K562 (cell line): Measurements from ENCODE around the gene ANK3. TPM values are rescaled to one million over a fixed set of nuclear protein-coding genes. Genes with fewer than 3 reads are reported as not detected.

ENCODE experiments used
- BRCA1 ChIP-seq, 2 experiments: fragments of 450-650 bp in 1 of 2; sonication (generic) in 1 of 2; formaldehyde crosslinking in 1 of 2; IDR thresholded peaks; 2 replicates each; pipeline versions ENCODE4 v1.5.0 to v1.6.1; 2017 to 2020; ENCODE audit warnings: mild to moderate bottlenecking in 1 of 2, missing genetic modification reagents in 1 of 2
- GTF2E2 ChIP-seq: fragments of 200-800 bp; sonication (Bioruptor generic); IDR thresholded peaks from 2 replicates; pipeline ENCODE4 v1.6.1; 2016; ENCODE audit warnings: missing genetic modification characterization, missing compliant biosample characterization
- HDAC2 ChIP-seq: fragments of 450-650 bp; IDR thresholded peaks from 2 replicates; pipeline ENCODE4 v1.6.1; 2016; ENCODE audit warnings: mild to moderate bottlenecking
- IFI16 ChIP-seq: fragments of 250-450 bp; sonication (Bioruptor Pico); IDR thresholded peaks from 2 replicates; pipeline ENCODE4 v2.1.2; 2022; ENCODE audit warnings: mild to moderate bottlenecking, inconsistent platforms
- JUNB ChIP-seq: fragments of 450-650 bp; formaldehyde crosslinking; conservative IDR thresholded peaks from 2 replicates; pipeline ENCODE4 v1.4.0; 2020; ENCODE audit warnings: mild to moderate bottlenecking
- MCM5 ChIP-seq: fragments of 450-650 bp; IDR thresholded peaks from 2 replicates; pipeline ENCODE4 v1.6.1; 2016; ENCODE audit warnings: low read depth
- MTA2 ChIP-seq: fragments of 450-650 bp; IDR thresholded peaks from 2 replicates; pipeline ENCODE4 v1.6.1; 2016; ENCODE audit warnings: low read depth
- NR2C2 ChIP-seq, 2 experiments: fragments of 200-800 bp in 1 of 2; sonication (Bioruptor generic) in 1 of 2; sonication (generic) in 1 of 2; formaldehyde crosslinking in 1 of 2; IDR thresholded peaks; 2 replicates each; pipeline versions ENCODE4 v1.6.1 to v1.8.0; 2016 to 2022; ENCODE audit warnings: mild to moderate bottlenecking in 1 of 2, missing compliant biosample characterization in 1 of 2, missing genetic modification characterization in 1 of 2, missing genetic modification reagents in 1 of 2
- PML ChIP-seq: IDR thresholded peaks from 2 replicates; pipeline ENCODE4 v1.6.1; 2012; ENCODE audit warnings: low read length, inconsistent platforms
- POLR2AphosphoS5 ChIP-seq: IDR thresholded peaks from 2 replicates; pipeline ENCODE4 v1.6.1; 2011; ENCODE audit warnings: mild to moderate bottlenecking, low read depth, low read length, moderate library complexity; ENCODE audit not compliant: control insufficient read depth, insufficient read depth
- PRPF4 ChIP-seq: fragments of 200-400 bp; formaldehyde crosslinking; IDR thresholded peaks from one replicate; pipeline ENCODE4 v1.6.1; 2017; ENCODE audit warnings: low read length, low read depth, mild to moderate bottlenecking; ENCODE audit not compliant: insufficient read depth, poor library complexity, severe bottlenecking
- SAFB2 ChIP-seq: fragments of 200-400 bp; formaldehyde crosslinking; IDR thresholded peaks from 2 replicates; pipeline ENCODE4 v1.6.1; 2018; ENCODE audit warnings: borderline replicate concordance, low read length, low read depth, moderate library complexity; ENCODE audit not compliant: severe bottlenecking
- SNRNP70 ChIP-seq: fragments of 200-400 bp; formaldehyde crosslinking; optimal IDR thresholded peaks from 2 replicates; pipeline ENCODE3; 2017; ENCODE audit warnings: low read depth, low read length
- TAF15 ChIP-seq: fragments of 200-400 bp; formaldehyde crosslinking; IDR thresholded peaks from 2 replicates; pipeline ENCODE4 v1.6.1; 2017; ENCODE audit warnings: mild to moderate bottlenecking, low read depth, low read length, moderate library complexity
- TBL1XR1 ChIP-seq, 2 experiments: IDR thresholded peaks; 2 replicates each; pipeline ENCODE4 v1.6.1; 2012; ENCODE audit warnings: improper control_type of control experiment in 2 of 2, low read length in 2 of 2, mild to moderate bottlenecking in 1 of 2
- XRCC4 ChIP-seq: IDR thresholded peaks from one replicate; pipeline ENCODE4 v1.6.1; 2011; ENCODE audit not compliant: insufficient read depth, insufficient read length; ENCODE audit errors: extremely low read depth
- ZBED1 ChIP-seq: IDR thresholded peaks from 2 replicates; pipeline ENCODE4 v1.6.1; 2014
- ZNF184 ChIP-seq: sonication (generic); formaldehyde crosslinking; IDR thresholded peaks from 2 replicates; pipeline ENCODE4 v1.5.0; 2020; ENCODE audit warnings: missing genetic modification reagents
- ZNF75A ChIP-seq: fragments of 450-650 bp; formaldehyde crosslinking; IDR thresholded peaks from 2 replicates; pipeline ENCODE4 v1.4.0; 2020; ENCODE audit warnings: mild to moderate bottlenecking
- polyA plus RNA-seq, 8 experiments: library from polyadenylated mRNA; depleted of rRNA in 4 of 8; stranded (reverse) in 5 of 8; unstranded in 3 of 8; fragments of >200 nt; fragmentation: Nextera tagmentation in 2 of 8; fragmentation: Illumina TruSeq in 1 of 8; extraction: Ambion mirVana in 2 of 8; extraction: Trizol in 1 of 8; gene quantifications; 2 replicates each; pipeline versions ENCODE4 v1.2.1 to v1.2.3, GENCODE V29; 2011 to 2014; ENCODE audit warnings: inconsistent platforms in 1 of 8, missing spikeins in 1 of 8
- total RNA-seq, 7 experiments: library from RNA; depleted of rRNA in 6 of 7; stranded (reverse); fragments of >200 nt in 6 of 7; fragmentation: Illumina TruSeq in 2 of 7; extraction: Trizol in 2 of 7; gene quantifications; 2 replicates each; pipeline versions ENCODE4 v1.2.1 to v1.2.3, GENCODE V29; 2011 to 2021; ENCODE audit warnings: low replicate concordance in 1 of 7
- TF ChIP-seq, protein P1 (sequence below): IDR thresholded peaks from 3 replicates; pipeline ENCODE4 v1.6.1; 2011; ENCODE audit warnings: borderline replicate concordance, mild to moderate bottlenecking; ENCODE audit not compliant: insufficient read length, insufficient read depth
- TF ChIP-seq, protein P2 (sequence below): sonication (generic); formaldehyde crosslinking; IDR thresholded peaks from 2 replicates; pipeline ENCODE4 v1.8.0; 2022; ENCODE audit warnings: missing genetic modification reagents, mild to moderate bottlenecking, moderate library complexity, borderline replicate concordance
- TF ChIP-seq, protein P3 (sequence below): fragments of 200-800 bp; sonication (Bioruptor generic); IDR thresholded peaks from 2 replicates; pipeline ENCODE4 v1.6.1; 2017; ENCODE audit warnings: missing genetic modification characterization, missing compliant biosample characterization

Gene ANK3
- total and polyA plus RNA-seq, 9 of the 15 experiments (the other 6 are each of a cell fraction or from before 2014, with no cell fraction given): 10.0 to 32.3 (median 17.9) TPM

DNA sequence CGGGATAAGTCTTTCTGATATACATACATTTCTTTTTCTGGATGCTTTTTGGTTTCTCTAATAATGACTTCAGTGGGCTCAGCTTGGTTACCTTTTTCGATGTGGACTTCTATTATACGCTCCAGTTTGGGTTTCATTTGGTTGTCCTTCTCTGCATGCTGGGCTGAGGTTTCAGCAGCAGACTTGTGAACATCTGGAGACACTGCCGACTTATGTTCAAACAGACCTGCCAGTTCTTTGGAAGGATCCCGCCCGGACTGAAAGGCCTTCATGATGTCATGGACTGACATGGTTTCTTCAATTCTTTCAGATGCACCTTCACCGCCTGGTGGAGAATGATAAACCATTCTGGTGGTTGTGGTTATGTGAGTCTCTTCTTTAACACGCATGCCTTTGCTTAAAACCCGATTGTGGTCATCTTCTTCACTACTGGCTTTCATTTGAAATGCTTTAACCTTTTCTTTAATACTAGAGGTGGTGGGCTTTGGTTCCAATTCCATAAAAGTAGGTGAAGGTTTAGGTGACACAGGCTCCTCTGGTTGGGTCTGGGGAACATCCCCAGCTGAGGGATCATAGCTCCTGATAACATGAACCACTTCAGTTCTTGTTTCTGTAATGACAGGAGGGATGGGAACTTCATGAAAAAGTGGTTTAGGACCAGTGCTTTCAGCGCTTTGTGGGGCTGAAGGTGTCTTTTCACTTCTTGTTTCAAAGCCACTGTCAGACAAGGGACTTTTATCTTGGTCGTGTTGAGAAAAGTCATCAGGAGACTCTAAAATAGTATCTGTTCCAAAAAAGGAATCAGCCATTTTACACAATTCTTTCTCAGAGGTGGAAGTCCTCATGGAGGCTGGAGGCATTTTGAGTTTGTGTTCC is 315.7 kb downstream of the ANK3 start (continued):
- TF ChIP-seq TAF15 (no peak), SNRNP70 (no peak), TBL1XR1 (IDR thresholded peaks at IDR 0.05; ENCODE audit: low read length in 2 of 2) (peak in 1 of 2 experiments; percentile 45; a peak in 1 of 4 replicates), ZBED1 (no peak), ZNF184 (CRISPR knock-in tag) (no peak), MTA2 (peak; percentile 60), SAFB2 (no peak), JUNB (CRISPR knock-in tag) (no peak), XRCC4 (no peak), GTF2E2 (tag) (no peak), MCM5 (no peak), BRCA1 (IDR thresholded peaks at IDR 0.05) (no peak), BRCA1 (CRISPR knock-in tag; IDR thresholded peaks at IDR 0.05) (no peak), POLR2AphosphoS5 (peak; percentile 39; the same call in 1 of the 2 replicates), PRPF4 (no peak), PML (no peak), IFI16 (no peak), ZNF75A (CRISPR knock-in tag) (no peak), HDAC2 (no peak), NR2C2 (CRISPR knock-in tag; IDR thresholded peaks at IDR 0.05) (no peak), NR2C2 (tag; IDR thresholded peaks at IDR 0.05) (no peak)
- TF ChIP-seq, protein P1, sequence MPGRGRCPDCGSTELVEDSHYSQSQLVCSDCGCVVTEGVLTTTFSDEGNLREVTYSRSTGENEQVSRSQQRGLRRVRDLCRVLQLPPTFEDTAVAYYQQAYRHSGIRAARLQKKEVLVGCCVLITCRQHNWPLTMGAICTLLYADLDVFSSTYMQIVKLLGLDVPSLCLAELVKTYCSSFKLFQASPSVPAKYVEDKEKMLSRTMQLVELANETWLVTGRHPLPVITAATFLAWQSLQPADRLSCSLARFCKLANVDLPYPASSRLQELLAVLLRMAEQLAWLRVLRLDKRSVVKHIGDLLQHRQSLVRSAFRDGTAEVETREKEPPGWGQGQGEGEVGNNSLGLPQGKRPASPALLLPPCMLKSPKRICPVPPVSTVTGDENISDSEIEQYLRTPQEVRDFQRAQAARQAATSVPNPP: no peak
- TF ChIP-seq, protein P2, sequence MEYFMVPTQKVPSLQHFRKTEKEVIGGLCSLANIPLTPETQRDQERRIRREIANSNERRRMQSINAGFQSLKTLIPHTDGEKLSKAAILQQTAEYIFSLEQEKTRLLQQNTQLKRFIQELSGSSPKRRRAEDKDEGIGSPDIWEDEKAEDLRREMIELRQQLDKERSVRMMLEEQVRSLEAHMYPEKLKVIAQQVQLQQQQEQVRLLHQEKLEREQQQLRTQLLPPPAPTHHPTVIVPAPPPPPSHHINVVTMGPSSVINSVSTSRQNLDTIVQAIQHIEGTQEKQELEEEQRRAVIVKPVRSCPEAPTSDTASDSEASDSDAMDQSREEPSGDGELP (CRISPR knock-in tag): 0 out of 2 replicates have a peak, but pooled peaks have one; percentile 35
- TF ChIP-seq, protein P3, sequence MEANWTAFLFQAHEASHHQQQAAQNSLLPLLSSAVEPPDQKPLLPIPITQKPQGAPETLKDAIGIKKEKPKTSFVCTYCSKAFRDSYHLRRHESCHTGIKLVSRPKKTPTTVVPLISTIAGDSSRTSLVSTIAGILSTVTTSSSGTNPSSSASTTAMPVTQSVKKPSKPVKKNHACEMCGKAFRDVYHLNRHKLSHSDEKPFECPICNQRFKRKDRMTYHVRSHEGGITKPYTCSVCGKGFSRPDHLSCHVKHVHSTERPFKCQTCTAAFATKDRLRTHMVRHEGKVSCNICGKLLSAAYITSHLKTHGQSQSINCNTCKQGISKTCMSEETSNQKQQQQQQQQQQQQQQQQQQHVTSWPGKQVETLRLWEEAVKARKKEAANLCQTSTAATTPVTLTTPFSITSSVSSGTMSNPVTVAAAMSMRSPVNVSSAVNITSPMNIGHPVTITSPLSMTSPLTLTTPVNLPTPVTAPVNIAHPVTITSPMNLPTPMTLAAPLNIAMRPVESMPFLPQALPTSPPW: no peak
